HG02884 (cell line): ENCODE measurements around the gene GMDS.

Experiments
- ATAC-seq: cut with Tn5 transposase; IDR thresholded peaks from one replicate; pipeline ENCODE4 v1.9.1; 2021; ENCODE audit warnings: mild to moderate bottlenecking, moderate library complexity; ENCODE audit not compliant: unreplicated experiment

GMDS gene

DNA sequence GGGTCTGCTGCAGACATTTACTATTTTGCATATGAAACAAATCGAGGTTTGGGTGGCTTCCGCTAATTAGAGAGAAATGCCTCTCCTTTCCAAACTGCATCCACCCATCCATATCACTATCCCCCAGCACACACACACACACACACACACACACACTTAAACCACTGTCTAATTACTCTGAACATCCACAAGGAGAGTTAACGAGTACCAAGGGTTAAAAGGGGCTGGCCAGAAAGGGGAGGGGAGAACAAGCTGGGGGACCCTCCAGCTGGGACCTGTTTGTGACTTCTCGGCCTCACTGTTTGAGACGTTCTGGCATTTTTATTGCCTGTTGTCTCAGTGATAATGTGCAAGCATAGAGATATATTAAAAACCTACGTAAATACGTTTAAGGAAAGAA lies 374.5 kb downstream of the GMDS start:
- no peak for ATAC-seq

DNA sequence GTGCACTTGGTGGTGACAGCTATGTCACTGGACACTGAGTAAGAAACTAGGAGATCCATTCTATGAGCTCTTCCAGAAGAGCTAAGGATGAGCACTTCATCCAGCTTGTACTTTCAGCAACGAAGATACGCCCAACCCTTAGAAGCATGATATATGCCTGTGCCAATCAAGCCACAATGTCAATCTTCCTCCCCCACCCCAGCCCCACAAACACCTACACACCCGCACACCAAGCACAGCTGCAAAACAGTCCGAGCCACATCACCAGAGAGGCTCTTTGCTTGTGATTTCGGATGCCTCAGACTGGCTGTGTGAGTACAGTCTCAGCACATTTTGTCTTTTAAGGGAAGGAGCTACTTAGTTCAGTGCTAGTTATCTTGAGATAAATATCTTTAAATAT lies 375.2 kb downstream of the GMDS start:
- no peak for ATAC-seq

DNA sequence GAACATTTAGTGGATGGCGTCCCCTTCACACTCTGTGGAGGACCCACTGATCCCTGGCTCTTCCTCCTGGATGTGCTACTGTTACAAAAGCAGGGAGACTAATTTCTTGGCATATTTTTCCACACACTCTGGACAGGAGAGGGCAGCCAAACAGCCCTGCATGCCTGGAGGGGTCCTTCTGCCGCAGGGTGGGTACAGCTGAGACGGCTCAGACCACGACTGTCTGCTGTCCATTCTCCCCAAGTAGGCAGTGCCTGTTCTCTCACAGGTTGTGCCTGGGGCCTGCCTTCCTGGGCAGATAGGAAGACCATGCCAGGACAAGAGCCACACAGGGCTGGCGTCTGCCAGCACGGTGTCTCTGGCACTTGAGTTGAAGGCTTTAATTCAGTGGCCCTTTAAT lies 375.6 kb downstream of the GMDS start:
- ATAC-seq, result no peak

DNA sequence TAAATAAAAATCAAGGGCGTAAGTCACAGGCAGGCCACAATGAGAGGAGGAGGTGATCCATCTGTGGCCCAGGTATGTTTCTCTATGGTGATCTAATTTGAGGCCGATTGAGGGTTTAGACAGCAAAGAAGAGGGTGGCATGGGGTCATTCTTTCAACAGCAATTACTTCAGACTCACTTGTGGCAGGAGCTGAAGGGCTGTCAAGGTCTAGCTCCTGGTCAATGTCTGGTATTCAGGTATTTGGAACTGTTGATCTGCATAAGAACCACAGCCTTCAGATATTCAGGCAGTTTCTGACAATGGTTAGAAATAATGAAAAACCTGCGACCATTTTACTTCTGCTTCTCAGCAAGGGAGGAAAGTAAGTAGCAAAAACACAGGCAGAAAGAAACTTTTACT lies 376.1 kb downstream of the GMDS start:
- ATAC-seq, result no peak

DNA sequence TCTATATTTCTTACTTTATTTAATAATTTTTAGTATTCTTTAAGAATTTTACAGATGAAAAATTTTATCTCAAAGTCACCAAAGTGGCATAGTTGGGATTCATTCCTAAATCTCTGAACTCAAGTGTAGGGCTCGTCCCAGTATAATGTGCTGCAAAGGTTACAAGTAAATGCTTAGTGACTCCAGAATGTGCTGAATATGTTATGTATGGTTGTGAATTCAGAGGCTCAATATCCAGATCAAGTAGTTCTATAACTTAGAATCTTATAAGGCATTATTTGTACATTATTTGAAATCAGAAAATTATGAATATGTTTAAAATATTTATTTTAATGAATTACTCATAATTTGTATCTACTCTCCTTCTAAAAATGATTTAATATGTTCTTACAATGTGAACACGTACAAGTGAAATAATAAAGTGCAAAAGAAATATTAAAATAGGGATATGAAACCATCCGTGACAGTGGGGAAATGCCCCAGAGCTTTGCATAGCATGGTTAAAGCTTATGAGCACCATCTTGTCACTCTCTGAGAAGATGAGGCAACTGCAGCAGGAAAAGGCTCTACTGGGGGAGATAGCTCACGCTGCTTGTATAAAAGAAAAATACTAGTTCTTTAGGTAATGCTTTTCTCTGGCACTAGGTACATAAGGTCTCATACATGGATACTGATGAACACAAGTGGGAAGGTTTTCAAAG lies 376.7 kb downstream of the GMDS start:
- ATAC-seq, result peak; percentile 72

DNA sequence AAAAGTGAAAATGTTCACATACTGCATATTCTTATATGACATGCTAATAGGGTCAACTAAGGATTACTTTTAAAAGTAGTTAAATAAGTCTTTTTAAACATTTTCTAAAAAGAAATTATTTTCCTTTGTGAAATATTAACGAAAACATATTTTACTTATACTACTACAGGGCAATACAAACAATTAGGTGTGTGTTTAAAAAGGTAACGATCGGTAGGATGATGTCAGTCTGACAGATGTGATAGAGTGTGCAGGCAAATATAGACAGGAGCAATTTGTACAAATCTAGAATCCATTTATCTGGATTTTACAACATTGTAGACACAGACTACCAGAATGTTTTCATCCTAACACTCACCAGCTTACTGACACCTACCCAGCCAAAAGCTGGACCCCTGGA lies 378.2 kb downstream of the GMDS start:
- no peak for ATAC-seq

DNA sequence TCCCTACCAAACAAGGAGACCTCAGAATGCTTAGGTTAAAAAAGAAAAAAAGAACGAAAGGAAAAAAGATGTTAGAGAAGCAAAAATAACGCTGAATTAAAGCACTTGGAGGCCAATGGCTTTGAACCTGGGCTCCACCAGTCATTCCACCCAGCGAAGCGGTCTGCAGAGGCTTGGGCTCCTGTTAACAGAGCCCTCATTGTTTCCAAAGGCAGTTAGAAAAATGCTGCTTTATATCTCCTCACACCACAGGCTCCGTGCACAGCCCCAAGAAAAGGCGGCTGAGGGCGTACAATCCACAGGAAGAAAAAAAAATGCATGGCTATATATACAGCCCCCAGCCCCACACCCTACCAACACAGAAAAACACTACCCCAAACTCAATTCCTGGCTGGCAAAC lies 379.8 kb downstream of the GMDS start:
- ATAC-seq, result no peak

DNA sequence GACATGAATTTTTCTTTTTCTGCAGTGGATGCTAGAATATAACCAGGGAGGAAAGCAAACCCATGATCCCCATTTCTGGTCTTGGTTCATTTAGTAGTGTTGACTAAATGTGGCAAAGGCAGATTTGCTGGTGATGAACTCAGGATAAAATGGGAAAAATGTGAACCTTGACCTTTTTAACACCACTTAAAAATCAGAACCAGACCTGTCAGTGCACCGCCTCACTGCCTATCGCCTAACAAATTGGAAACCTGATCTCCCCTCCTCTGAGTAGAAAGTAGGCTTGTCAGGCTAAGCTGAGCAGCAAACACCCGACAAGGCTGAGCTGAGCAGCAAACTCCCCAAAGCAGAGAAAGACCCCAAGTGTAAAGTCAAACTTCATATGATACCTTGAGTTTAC lies 380.9 kb downstream of the GMDS start:
- no peak for ATAC-seq

DNA sequence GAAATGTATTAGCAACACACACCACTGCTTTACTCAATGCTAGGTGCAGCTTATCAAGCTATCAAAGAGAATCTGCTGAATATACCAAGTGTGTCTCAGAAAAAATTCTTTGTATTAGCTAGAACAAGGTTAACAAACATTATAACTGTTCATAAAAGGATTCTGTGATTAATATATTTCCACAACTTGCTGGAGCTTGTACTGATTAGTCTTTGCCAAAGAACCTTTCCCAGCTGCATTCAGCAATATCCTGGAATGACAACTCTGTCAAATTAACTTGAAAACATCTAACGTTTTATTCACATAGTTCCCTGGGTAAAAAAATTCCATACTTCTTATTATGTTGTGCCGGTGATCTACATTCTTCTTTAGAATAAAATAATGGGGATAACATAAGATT lies 383.0 kb downstream of the GMDS start:
- ATAC-seq, result no peak

DNA sequence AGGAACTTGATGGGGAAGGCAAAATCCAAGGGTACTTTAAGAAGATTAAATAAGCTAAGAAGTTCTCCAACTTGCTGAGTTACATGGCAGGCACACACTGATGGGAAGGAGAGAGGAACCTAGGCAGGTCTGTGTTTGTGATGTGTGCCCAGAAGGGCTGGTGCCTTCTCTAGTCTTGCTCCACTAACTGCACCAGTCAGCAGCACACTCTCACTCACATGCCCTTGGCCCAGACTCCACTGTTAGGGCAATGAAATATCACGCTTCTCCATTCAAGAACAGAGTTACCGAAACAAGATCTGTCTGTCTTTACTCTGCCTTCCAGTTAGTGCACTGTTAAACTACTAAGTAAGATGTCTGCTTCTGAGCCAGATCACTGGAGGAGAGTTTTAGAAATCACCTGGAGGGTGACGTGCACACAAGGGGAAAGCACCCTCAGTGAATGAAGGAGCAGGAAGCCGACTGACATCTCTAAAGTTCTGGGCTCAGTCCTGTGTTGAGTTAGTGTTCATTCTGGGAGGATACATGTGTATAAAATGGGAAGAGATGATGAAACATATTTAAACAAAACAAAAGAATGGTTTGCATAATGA lies 384.6 kb downstream of the GMDS start:
- no peak for ATAC-seq

DNA sequence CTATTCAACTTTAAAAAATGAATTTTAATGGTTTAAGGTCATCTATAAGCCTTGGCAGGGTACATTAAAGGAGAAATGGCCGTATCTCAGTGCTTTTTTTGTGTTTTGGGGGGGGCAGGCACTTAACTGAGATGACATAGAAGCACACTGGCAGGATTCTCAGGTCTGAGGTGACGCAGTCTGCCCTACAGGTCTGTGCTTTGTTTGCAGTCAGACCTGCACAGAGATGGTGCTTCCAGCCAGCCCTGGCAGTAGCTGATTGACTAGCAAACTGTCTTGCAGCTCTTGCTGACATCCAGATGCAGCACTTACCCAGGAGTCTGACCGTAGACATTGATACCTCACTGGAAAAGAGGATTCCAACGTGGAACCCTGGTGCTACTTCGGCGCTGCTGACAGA lies 386.5 kb downstream of the GMDS start:
- ATAC-seq, result no peak

DNA sequence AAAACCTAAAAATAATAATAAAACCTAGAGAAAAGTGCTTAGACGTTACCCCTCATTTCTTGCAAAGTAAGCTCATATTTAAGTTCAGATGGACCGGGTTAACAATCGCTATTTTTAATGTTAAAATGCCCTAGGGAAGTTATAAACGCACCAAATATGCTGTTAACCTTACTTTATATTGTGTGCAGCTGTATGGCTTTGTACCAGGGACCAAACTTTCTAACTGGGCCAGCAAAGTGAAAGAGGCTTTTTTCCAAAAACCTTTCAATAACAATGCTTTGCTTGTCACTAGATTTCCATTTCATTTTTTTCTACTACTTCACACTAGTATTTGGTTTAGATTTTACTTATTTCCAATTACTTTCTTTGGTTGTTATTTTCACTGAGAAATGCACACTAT lies 387.2 kb downstream of the GMDS start:
- ATAC-seq, result no peak

DNA sequence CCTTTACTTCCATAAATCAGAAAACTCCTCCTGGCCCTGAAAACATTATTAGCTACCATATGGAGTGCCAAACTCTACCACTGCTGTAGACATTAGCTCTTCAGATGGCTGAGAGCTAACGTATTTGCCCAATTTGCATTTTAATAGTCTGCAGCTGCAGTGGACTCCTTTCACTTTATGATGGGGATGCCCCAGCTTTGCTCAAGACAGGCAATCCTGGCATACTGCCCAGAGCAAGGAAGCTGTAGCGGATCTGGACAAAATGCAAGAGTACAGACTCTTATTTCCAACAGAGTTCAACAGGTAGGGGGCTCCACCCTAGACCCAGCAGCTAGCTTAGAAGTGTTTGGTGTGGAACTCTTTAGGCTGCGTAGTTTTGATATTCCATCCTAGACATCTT lies 389.0 kb downstream of the GMDS start:
- ATAC-seq, result peak; percentile 83

DNA sequence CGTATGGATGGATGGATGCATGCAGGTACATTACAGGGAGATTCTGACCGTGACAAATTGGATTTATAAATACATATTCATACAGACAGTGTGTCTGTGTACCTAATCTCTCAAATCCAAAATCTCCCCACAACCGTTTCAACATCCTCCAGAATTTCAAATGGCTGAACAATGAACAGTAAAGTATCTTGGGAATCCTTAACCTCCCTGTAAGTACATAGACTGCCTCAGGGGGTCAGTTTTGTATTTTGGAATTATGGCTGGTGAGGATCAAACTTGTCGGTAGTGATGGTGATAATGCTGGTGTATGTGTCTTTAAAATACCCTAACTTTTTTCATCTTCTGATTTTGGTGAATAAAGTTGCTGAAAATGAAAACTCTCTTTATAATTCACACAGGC lies 389.5 kb downstream of the GMDS start:
- no peak for ATAC-seq

DNA sequence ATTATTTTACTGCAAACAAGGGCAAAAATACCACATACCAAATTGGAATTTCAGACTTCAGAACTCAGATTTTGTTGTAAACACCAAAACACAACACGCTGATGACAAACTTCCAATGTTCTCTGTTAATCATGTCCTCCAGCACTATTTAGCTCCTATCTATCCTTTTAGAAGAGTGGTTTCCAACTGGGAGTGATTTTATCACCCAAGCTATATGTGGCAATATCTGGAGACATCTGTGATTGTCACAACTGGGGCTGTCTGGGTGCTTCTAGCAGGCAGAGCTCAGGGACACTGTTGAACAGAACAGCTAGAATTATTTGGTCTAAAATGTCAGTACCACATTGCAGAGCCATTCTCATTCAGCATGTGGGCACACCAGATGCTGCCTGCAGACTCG lies 391.1 kb downstream of the GMDS start:
- no peak for ATAC-seq

DNA sequence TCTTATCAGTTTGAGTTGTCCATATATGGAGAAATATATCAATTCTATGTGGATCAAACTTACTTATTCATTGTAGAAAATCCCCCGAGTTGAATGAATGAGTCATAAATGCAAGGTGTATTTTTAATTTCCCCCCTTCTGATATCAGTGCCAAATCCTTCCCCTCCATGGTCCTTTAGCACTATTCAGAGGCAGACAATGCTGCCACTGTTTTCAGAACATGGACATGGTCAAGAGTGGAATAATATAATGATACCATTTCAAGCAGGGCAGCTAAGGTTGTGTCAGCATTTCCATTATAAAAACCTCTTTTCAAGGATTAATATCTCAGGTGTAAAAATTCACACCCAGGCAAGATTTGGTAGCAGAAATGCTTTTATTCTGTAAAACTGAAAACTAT lies 391.6 kb downstream of the GMDS start:
- ATAC-seq, result no peak

DNA sequence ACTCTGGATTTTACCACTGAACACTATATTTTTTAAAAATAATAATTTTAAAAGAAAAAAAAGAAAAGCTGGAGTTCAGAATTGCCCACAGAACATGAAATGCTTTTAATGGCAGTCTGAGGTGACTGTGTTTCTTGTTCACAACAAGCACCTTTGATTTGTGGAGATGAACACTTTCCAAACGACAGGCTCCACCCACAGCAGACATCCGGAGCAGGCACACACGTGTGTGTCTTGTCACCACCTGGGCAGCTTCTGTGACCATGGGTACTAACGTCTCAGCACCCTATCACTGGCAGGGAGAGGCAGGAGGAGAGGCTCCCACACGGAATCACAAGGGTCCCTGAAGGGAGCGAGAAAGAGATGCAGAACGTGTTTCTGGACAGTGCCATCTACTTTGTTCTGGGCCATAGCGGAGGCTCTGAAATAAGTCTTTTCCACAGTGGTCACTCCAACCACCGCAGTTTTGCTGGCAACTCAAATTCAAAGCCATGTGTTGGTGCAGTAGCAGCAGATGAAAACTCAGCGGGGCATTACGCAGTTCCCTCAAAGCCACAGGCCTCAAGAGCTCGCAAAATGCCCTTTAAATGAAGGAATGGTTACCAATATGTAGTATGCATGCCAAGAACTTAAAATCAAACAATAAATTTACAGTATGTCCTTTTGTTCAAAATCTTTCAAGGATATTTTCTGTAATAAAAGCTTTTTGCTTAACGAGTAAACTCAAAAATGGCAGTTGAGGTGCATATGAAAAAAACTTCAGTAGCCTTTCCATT lies 393.5 kb downstream of the GMDS start:
- no peak for ATAC-seq

DNA sequence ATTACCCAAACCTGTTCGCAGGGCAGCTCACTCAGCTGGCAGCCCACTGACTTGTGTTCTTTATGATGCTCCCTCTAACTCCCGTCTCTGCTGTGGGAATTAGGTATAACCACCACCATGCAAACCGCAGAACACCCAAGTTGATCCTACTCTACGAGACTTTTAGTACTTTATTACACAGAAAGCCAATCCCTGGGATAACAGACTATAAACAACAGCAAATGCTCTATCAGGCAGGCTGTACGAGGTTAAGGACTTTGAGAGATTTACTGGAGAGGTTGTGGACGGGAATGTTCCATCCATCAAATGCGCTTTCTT lies 394.6 kb downstream of the GMDS start:
- ATAC-seq, result no peak

DNA sequence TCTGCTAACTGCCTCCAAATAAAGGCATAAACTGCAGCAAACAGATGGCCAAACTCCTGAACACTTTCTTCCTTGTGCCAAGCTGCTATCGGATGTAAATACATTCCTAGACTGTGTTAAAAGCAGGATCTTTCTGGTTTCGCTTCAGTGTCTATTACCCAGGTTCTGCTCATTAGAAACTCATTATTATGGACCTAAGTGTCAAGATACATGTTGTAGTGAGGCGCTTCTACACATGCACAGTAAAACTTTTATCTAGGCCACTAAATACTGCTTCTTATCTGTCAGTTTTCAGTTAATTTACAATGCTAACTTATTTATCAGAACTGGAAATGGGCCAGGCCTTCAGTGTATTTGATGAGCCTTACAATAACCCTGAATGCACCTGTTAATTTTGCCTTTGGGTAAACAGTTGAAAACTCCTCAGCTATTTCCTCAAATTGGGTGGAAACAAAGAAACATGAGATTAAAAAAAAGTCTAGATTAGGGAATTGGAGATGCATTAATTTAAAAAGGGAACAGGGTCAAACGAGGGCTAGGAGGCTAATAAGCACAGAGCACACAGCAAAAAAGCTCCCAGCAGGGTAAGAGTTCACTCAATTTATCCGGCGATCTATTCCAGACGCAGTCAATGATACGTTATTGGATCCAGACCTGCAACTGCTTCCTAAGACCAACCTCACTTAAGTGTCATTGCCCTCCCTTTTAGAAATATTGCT lies 395.1 kb downstream of the GMDS start:
- no peak for ATAC-seq

DNA sequence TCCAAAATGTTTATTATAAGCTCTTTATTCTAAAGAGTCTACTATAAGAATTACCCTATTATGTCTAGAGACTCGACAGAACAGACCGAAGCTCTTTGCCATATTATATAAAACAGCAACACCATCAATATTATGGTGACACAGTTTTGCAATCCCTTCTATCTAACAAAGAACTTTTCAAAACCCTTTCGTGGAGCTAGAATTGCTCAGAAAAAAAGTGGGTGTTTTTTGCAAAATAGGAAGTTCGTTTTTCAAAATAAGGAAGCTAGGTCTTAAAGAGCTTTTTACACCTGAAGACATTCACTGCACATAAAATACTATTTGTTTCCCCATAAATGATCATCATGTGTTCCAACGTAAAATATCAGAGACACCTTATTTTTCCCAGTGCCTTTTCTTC lies 395.7 kb downstream of the GMDS start:
- no peak for ATAC-seq

DNA sequence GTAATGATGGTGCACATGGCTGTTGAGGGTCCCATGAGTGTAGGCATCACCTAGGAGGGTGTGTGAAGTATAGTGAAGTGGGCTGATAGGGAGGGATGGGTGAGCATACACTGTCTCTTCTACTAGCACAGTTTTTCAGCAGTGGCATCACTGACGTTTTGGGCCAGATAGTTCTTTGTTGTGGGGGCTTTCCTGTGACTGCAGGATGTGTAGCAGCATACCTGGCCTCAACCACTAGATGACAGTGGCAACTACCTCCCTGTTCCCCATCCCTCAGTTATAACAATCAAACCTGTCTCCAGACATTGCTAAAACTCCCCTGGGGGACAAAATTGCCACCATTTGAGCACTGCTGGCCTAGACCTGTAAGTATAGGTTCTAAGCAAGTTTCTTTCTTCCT lies 396.7 kb downstream of the GMDS start:
- no peak for ATAC-seq

DNA sequence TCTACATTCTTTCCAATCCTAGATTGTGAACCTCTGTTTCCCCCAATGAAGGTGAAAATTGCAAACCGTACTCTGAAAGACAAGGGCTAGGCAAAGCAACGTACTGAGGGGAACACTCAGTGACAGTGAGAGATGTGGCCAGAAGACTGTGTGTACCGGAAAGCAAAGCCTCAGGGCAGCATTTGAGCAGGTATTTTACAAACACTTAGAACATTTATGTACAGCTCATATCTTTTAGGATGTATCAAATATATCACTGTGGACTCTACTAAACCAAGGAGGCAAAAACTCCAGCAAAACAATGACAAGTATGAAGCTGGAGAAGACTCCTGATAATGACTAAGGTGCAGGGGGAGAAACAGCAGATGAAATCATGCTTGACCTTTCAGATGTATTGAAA lies 398.8 kb downstream of the GMDS start:
- no peak for ATAC-seq
